ENCODE data around the gene TPRX1.
A peak's percentile ranks its signal among the peaks of the same experiment; 100 is the strongest.
"Not testable (repeated sequence)": the region's sequence is repeated elsewhere in the genome, so short reads cannot be mapped to it uniquely, and the experiment has no call there.

Gene TPRX1

GRCh38 chr19:47813995-47814328 is 9.6 kb upstream of the TPRX1 start:
- no peak overlapping the region for H3K4me3 ChIP-seq (ENCODE audit: low read depth, low read length)
- TF ChIP-seq CTCF (IDR thresholded peaks at IDR 0.05; ENCODE audit: control insufficient read depth, extremely low read depth, insufficient read depth) = no peak

GRCh38 chr19:47813304-47813994 is 9.1 kb upstream of the TPRX1 start:
- DNase-seq (ENCODE audit: low read depth) = no peak
- no peak overlapping the region for H3K4me3 ChIP-seq (ENCODE audit: low read depth, low read length)
- peak; percentile 64 for TF ChIP-seq CTCF (IDR thresholded peaks at IDR 0.05; ENCODE audit: control insufficient read depth, extremely low read depth, insufficient read depth)

More at GRCh38 chr19:47813995-47814328, 9.6 kb upstream of the TPRX1 start:
- DNase-seq (ENCODE audit: low read depth) = no peak

- no peak for TF ChIP-seq CTCF (IDR thresholded peaks at IDR 0.05; ENCODE audit: control insufficient read depth, extremely low read depth, insufficient read depth)
- no peak for DNase-seq (ENCODE audit: low read depth)
- H3K4me3 ChIP-seq (ENCODE audit: low read depth, low read length) = no peak overlapping the region
These were observed 2.1 kb upstream of the TPRX1 start for GRCh38 chr19:47806435-47806834.

GRCh38 chr19:47805313-47805712 is 962 bp upstream of the TPRX1 start:
- DNase-seq (ENCODE audit: low read depth) = no peak
- H3K4me3 ChIP-seq (ENCODE audit: low read depth, low read length) = no peak overlapping the region
- no peak for TF ChIP-seq CTCF (IDR thresholded peaks at IDR 0.05; ENCODE audit: control insufficient read depth, extremely low read depth, insufficient read depth)

GRCh38 chr19:47803671-47804070 is 680 bp downstream of the TPRX1 start:
- not testable (repeated sequence) for H3K4me3 ChIP-seq (ENCODE audit: low read depth, low read length); DNase-seq (ENCODE audit: low read depth)

GRCh38 chr19:47803148-47803547 is 1.2 kb downstream of the TPRX1 start:
- DNase-seq (ENCODE audit: low read depth); H3K4me3 ChIP-seq (ENCODE audit: low read depth, low read length): not testable (repeated sequence)

GRCh38 chr19:47802521-47803043 is 1.8 kb downstream of the TPRX1 start:
- no peak overlapping the region for H3K4me3 ChIP-seq (ENCODE audit: low read depth, low read length)
- DNase-seq (ENCODE audit: low read depth) = no peak

More at GRCh38 chr19:47802521-47803043, 1.8 kb downstream of the TPRX1 start:
- no peak for TF ChIP-seq CTCF (IDR thresholded peaks at IDR 0.05; ENCODE audit: control insufficient read depth, extremely low read depth, insufficient read depth)

Data from LNCaP clone FGC (cell line).